K562 (cell line): ENCODE measurements around the gene RTL1. TPM values are rescaled to one million over a fixed set of nuclear protein-coding genes. Genes with fewer than 3 reads are reported as not detected.

Experiments used
- DIDO1 ChIP-seq: fragments of 450-650 bp; IDR thresholded peaks from 2 replicates; pipeline ENCODE4 v1.6.1; 2016; ENCODE audit warnings: low read depth, missing biosample characterization, missing genetic modification characterization
- HLTF ChIP-seq: fragments of 450-650 bp; IDR thresholded peaks from 2 replicates; pipeline ENCODE4 v1.6.1; 2016
- L3MBTL2 ChIP-seq: fragments of 450-650 bp; IDR thresholded peaks from 2 replicates; pipeline ENCODE4 v1.6.1; 2016; ENCODE audit warnings: mild to moderate bottlenecking, moderate library complexity
- NR2C2 ChIP-seq, 2 experiments: fragments of 200-800 bp in 1 of 2; sonication (Bioruptor generic) in 1 of 2; sonication (generic) in 1 of 2; formaldehyde crosslinking in 1 of 2; IDR thresholded peaks; 2 replicates each; pipeline versions ENCODE4 v1.6.1 to v1.8.0; 2016 to 2022; ENCODE audit warnings: mild to moderate bottlenecking in 1 of 2, missing compliant biosample characterization in 1 of 2, missing genetic modification characterization in 1 of 2, missing genetic modification reagents in 1 of 2
- ZNF436 ChIP-seq: fragments of 250-450, 450-650 bp; sonication (Bioruptor Pico); formaldehyde crosslinking; IDR thresholded peaks from 2 replicates; pipeline ENCODE4 v1.7.0; 2020; ENCODE audit warnings: mild to moderate bottlenecking
- ZZZ3 ChIP-seq: fragments of 450-650 bp; IDR thresholded peaks from 2 replicates; pipeline ENCODE4 v1.6.1; 2016; ENCODE audit warnings: antibody characterized with exemption, mild to moderate bottlenecking, moderate library complexity
- polyA plus RNA-seq, 8 experiments: library from polyadenylated mRNA; depleted of rRNA in 4 of 8; stranded (reverse) in 5 of 8; unstranded in 3 of 8; fragments of >200 nt; fragmentation: Nextera tagmentation in 2 of 8; fragmentation: Illumina TruSeq in 1 of 8; extraction: Ambion mirVana in 2 of 8; extraction: Trizol in 1 of 8; gene quantifications; 2 replicates each; pipeline versions ENCODE4 v1.2.1 to v1.2.3, GENCODE V29; 2011 to 2014; ENCODE audit warnings: inconsistent platforms in 1 of 8, missing spikeins in 1 of 8
- total RNA-seq, 7 experiments: library from RNA; depleted of rRNA in 6 of 7; stranded (reverse); fragments of >200 nt in 6 of 7; fragmentation: Illumina TruSeq in 2 of 7; extraction: Trizol in 2 of 7; gene quantifications; 2 replicates each; pipeline versions ENCODE4 v1.2.1 to v1.2.3, GENCODE V29; 2011 to 2021; ENCODE audit warnings: low replicate concordance in 1 of 7
- TF ChIP-seq, protein P1 (sequence below): sonication (generic); formaldehyde crosslinking; IDR thresholded peaks from 2 replicates; pipeline ENCODE4 v1.8.1; 2023; ENCODE audit warnings: mild to moderate bottlenecking, missing genetic modification reagents
- TF ChIP-seq, protein P2 (sequence below): fragments of 450-650 bp; IDR thresholded peaks from 2 replicates; pipeline ENCODE4 v1.7.0; 2016; ENCODE audit warnings: borderline replicate concordance
- TF ChIP-seq, protein P3 (sequence below): fragments of 450-650 bp; IDR thresholded peaks from 2 replicates; pipeline ENCODE4 v1.6.1; 2018; ENCODE audit warnings: mild to moderate bottlenecking, low read depth; ENCODE audit not compliant: partially characterized antibody

Gene RTL1
- total and polyA plus RNA-seq, 9 of the 15 experiments (the other 6 are each of a cell fraction or from before 2014, with no cell fraction given) = not detected

DNA sequence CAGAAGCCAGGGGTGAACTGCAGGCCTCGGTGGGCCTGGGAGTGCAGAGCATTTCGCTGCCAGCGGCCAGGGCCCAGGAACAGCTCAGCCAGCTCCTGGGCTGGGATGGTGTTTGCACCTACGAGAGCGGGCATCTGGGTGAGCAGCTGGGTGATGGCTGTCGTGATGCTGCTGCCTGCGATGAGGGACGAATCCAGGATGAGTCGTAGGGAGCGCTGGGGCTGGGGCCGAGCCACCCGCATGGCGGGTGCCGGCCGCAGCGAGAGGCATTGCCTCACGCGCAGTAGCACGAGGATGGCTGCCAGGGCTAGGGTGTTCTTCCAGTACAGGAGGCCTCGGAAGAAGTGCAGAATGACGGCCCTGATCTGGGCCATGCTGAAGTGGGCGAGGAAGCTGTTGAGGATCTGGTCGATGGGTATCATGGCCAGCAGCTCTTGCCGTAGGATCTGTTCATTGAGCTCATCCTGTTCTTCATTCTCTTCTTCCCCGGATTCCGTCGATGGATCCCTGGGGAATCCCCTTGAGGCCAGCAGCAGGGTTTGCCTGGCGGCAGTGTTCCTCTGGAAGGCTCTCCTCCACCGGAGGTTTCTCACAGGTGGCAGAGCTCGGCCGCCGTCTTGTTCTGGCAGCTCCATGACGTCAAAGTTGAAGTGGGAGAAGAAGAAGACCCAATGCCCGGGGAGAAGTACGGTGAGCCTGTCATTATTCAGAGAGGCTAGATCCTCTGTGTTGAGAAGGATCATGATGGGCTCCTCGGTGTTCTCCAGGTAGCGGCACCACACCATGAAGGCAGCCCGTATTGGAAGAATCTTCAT lies 22.1 kb downstream of the RTL1 start (continued):
- TF ChIP-seq, protein P1, sequence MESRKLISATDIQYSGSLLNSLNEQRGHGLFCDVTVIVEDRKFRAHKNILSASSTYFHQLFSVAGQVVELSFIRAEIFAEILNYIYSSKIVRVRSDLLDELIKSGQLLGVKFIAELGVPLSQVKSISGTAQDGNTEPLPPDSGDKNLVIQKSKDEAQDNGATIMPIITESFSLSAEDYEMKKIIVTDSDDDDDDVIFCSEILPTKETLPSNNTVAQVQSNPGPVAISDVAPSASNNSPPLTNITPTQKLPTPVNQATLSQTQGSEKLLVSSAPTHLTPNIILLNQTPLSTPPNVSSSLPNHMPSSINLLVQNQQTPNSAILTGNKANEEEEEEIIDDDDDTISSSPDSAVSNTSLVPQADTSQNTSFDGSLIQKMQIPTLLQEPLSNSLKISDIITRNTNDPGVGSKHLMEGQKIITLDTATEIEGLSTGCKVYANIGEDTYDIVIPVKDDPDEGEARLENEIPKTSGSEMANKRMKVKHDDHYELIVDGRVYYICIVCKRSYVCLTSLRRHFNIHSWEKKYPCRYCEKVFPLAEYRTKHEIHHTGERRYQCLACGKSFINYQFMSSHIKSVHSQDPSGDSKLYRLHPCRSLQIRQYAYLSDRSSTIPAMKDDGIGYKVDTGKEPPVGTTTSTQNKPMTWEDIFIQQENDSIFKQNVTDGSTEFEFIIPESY (CRISPR knock-in tag) = no peak
- TF ChIP-seq, protein P2, sequence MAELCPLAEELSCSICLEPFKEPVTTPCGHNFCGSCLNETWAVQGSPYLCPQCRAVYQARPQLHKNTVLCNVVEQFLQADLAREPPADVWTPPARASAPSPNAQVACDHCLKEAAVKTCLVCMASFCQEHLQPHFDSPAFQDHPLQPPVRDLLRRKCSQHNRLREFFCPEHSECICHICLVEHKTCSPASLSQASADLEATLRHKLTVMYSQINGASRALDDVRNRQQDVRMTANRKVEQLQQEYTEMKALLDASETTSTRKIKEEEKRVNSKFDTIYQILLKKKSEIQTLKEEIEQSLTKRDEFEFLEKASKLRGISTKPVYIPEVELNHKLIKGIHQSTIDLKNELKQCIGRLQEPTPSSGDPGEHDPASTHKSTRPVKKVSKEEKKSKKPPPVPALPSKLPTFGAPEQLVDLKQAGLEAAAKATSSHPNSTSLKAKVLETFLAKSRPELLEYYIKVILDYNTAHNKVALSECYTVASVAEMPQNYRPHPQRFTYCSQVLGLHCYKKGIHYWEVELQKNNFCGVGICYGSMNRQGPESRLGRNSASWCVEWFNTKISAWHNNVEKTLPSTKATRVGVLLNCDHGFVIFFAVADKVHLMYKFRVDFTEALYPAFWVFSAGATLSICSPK = no peak
- TF ChIP-seq HLTF (no peak), DIDO1 (tag) (no peak), NR2C2 (CRISPR knock-in tag; IDR thresholded peaks at IDR 0.05) (no peak), NR2C2 (tag; IDR thresholded peaks at IDR 0.05) (no peak), L3MBTL2 (no peak), ZZZ3 (no peak), ZNF436 (no peak)
- TF ChIP-seq, protein P3, sequence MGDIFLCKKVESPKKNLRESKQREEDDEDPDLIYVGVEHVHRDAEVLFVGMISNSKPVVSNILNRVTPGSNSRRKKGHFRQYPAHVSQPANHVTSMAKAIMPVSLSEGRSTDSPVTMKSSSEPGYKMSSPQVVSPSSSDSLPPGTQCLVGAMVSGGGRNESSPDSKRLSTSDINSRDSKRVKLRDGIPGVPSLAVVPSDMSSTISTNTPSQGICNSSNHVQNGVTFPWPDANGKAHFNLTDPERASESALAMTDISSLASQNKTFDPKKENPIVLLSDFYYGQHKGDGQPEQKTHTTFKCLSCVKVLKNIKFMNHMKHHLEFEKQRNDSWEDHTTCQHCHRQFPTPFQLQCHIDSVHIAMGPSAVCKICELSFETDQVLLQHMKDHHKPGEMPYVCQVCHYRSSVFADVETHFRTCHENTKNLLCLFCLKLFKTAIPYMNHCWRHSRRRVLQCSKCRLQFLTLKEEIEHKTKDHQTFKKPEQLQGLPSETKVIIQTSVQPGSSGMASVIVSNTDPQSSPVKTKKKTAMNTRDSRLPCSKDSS = no peak
- TF ChIP-seq, all 486 proteins: peak for 0
